ENCODE measurements around the gene MAML3.

MAML3 gene

DNA sequence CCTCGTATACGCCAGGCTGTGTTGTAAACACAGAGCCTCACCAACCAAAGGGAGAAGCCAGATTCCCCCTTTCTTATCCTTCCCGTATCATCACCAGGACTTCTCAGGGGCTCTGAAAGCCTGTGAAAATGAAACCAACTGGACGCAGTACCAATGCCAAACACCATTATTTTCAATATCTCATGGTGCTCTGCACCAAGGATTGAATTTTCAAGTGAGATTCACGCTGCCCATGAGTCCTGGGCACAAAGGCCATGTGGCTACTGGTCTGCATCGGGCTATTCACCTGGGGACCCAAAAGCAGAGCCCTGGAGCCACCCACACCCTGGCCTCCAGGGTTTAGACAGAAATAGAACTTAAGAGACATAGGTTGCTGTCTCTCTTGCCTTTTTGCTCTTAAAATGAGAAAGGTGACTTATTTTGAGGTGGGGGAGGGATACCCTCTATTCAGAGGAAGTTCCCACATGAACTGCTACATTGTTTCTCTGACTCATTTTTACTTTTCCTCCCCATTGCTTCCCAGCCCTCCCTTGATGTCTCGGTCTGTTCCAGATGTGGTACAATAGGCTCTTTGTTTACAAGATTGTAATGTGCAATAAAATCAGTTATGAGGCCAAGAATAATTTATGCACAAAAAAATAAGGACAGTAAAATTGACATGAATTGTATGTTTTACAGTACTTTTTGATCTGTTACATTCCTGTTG is 55.4 kb downstream of the MAML3 start:
- peak in 3 of 14 donors; percentile 12 to 27 (median 17) for DNase-seq

DNA sequence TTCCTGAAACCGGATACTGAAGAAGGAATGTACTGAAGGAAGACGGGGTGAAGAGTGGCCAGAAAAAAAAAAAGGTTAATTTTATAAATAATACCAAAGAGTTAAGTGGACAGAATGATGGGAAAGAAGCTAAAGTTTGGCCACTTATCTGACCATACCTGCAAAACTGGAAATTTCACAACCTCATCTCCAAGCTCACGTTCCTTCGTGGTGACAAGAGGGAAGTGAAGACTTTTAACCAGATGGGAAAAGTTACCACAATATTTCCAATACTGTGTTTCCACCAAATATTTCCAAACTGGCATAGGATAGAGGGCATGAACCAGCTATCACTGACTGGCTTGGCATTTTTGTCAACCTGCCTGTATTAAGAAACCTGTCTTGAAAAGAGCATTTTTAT is 56.4 kb downstream of the MAML3 start:
- no peak for DNase-seq

DNA sequence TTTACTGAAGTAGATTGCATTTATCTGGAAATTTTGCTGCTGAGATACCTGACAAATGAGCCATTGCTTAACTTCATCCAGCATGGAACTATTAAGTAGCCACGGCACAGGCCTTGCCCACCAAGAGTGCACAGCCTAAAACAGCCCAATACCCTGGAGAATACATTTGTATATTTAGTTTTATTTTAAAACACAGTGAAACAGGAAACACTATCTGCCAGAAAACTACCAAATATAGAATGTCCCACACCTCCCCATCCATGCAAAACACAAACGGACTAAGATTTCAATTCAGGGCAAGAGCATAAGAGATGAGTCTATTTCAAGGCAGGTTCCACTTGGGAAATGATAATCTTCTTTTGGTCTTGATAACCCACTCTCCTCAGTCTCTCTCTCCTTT is 57.1 kb downstream of the MAML3 start:
- no peak for DNase-seq

DNA sequence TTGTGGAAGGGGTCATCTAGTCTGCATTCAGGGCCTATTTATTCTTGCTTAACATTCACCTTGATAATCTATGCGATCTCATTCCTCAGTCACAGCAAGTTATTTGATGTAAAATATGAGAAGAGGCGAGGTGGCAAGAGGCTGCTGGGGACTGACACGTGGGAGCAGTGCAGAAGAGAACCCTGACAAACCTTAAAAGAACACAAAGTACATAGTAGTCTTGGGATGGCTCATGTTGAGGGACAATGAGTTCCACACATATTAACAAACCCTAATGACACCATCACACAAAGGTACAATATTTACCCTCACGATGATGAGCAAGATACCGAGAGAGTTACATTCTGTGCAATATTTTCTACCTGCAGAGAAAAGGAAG is 57.5 kb downstream of the MAML3 start:
- no peak for DNase-seq

DNA sequence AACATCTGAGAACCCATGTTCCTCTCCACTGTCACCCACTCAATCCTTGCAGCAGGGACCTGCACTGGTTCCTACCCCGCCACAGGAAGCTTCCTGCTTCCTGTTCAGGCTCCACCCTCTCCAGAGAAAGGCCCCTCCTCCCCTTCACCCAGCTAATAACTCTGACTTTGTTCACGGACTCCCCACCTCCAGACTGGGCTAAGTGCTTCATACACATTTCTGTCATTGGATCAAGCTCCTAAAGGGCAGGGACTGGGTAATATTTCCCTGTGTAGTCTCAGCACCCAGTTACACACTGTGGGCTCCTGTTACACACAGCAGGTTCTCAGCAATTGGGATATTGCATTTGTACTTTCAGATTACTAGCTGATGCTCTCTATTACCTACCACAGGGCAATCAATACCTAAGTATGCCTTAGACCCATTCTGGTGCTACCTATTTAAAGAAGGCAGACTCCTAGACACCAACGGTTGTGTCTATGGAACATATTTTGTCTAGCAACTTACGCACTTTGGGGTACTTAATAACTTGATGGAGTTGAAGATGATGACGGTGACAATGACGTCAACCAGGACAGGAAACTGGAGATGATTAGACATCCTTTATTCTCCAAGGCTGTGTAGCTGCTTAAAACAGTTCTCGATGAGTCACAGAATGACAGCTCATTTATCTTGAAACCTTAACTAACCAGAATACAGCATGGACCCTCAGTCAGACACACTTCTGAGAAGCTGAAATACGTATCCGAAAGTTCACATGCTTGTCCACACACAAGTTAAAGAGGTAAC is 58.1 kb downstream of the MAML3 start:
- peak in 4 of 14 donors; percentile 15 to 30 (median 24) for DNase-seq

DNA sequence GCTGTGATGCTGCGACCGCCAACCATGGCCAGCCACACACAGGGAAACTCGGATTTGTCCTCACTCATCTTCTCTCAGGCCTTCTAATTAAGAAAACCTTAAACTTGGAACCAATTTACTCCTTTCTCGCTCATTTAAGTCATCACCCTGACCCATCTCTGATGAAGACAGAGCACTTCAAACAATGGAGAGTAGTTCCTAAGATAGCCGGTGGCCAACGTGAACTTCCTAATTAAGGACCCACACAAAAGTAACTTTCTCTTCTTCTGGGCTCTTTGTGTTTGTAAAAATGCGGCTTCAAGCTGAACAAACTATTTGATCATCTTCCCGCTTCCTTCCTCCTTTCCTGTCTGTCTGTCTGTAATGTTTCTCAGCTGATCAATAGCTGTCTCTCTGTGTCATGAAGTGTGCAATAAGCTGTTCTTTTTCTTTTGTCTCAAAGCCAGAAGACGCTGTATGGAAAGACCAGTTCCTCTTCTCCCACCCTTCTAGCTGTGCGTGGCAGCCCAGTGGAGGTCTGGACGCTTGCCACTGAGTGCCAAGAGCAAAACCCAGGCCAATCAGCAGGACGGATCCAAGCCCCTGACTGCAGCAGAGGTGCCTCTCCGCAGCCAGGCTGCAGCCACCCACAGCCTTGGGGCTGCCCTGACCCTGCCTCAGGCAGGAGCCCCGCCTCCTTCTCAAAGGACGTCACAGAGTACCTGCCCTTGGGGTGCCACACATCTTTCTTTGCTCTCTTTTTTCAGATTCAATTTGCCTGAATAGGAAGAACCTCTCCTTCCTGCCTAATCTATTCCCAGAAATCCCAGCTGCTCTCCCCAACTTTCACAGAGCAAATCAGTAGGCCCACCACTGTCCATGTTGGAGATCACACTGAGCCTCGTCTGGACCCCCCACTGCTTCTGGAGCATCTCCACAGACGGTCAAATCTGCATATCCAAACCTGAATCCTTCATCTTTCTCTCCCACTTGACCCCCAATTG is 59.3 kb downstream of the MAML3 start:
- peak; percentile 1 to 81 (median 47) for DNase-seq

DNA sequence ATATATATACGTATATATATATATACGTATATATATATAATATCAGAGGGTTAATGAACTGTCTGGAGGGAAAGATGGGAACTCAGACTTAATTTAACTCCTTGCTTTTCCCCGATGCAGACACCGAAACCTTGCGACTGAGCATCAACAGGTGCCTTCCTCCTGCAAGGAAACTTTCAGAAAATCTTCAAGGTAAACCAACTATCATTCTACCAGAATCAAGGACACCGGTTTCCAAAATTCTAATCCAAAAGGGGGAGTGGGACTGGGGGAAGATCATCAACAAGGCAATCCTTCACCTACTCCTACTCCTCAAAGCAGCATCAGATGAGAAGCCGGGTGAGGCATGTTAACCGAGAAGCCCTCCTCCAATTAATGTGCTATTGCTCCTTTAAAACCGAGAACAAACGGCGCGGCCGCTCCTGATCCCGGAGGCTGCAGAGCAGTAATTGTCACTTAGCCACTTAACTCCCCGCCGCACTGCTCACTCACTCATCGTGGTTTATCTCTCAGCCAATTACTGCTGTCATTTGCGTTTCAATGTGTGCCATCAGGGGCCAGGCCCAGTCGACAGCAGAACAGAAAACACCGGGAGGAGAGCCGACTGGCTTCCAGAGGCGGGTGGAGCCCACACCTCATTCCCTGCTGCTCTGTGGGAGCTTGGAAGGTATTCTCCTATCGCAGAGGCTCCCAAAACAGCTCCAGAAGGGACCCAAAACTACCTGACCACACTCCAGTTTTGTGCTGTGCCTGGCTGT is 61.7 kb downstream of the MAML3 start:
- peak in 11 of 14 donors; percentile 19 to 75 (median 46) for DNase-seq

DNA sequence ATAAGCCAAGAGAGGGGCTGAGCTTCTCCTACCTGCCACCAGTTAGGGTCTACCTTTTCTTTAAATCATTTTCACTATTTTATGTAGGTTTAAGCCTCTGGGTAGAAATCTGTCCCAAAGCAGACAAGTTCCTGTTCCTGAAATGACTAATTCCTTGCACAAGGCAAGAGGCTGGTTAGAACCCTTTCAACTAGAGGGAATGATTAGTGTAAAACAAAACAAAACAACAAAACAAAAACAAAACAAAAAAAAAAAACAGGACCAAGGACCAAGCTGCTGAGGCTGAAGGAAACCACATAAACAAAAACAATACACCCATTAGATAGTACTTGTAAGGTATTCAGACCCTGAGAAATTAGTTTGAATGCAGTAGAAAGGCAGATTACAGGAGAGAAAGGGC is 62.7 kb downstream of the MAML3 start:
- no peak for DNase-seq

DNA sequence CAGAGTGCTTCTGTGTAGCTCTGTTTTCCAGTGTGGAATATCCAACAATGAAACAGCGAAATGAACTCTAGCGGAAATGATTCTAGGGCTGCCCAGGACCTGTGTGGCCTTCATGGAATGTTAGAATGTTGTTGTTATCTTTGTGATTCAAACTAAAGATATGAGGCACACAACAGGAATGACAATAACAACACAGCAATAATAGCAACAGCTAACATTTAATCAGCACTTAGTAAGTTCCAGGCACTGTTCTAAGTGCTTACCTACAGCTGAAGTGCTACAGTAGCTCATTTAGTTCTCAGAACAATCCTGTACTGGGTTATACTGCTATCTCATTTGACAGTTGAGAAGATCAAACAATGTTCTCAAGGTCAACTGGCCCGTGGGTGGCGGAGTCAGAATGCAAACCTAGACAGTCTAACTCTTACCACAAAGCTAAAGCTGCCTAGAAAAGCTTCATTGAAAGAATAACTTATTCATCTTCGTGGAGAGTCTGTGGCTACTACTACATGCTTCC is 63.7 kb downstream of the MAML3 start:
- DNase-seq, result no peak

DNA sequence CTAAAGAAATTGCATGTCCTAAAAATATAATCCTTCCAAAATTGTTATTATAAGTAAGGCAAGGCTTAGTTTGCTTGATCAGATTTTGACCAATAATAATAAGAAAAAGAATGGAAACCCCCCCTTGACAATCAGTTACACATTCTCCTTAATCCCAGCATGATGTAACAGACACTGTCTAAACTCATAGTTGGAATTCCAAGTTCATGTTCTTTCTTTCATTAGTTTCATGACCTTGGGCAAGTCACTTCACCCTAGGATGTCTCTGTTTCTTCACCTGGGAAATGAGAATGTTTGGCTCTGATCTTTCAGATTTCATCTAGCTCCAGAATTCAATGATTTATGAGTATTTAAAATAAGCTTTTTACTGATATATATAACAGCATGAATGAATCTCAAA is 64.8 kb downstream of the MAML3 start:
- DNase-seq, result no peak

DNA sequence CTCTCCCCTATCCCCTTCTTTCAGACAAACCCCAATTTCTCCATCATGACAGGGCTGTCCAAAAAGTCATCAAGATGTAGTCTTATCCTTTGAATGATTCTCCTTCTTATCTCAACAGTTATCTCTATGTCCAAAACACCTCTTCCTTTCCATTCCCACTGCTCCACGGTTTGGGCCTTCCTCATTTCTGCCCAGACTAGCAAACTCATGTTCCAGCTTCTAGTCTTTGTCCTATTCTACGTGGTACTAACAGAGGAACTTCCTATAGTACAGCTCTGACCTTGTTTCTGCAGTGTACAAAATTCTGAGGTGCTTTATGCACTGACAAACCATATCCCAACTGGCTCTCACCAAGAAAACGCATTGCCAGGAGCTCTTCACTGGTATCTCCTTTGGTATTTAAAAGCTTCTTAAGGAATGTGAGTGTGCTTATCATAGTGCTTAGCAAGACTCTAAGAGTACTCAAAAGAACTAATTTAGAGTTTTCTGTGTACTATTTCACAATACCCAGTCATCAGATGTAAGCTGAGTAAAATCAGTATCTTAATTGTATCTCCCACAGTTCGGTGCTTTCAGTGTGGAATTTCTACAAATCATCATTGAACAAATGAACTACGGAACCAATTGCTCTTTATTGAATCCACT is 65.5 kb downstream of the MAML3 start:
- no peak for DNase-seq

DNA sequence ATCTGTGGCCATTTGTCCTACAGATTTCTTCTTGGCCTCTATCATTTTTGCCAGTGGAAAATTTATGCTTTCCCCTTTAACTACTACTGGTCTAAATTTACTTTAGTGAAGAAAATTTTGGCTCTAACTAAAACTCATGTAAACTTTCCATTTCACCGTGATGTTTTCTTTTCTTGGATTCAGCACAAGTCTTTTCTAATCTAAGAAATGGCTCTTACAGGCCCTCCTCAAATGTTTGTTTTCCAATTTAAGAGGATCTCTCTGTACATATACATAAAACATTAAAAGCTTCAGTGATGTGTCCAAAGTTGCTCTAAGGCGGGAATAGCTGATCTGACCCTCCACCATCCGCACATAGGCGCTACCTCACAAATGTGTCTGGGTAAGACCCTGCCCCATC is 68.1 kb downstream of the MAML3 start:
- no peak for DNase-seq

DNA sequence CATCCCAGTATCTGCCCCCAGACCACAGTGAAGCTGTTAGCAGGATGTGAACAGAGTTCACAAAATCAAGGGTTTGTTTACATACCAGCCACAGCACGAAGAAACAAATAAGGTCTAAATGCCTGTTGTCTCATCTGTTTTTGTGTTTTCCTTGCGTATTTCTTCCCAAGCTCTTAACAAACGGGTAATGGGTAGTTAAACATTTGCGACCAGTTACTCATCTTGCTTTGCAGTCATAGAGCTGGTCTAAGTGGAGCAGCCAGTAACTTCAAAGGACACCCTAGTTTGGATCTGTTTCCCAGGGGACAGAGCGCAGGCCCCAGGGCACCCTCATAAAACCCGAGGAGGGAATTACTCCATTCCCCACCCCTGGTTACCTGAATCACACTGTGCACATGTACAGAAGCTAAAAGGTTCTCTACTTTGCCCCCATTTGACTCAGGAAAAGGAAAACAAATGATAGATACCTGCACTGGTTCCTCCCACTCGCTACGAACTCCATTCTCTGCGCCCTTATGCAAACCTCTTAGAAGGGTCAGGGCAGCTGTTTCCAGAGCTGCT is 68.8 kb downstream of the MAML3 start:
- no peak for DNase-seq

DNA sequence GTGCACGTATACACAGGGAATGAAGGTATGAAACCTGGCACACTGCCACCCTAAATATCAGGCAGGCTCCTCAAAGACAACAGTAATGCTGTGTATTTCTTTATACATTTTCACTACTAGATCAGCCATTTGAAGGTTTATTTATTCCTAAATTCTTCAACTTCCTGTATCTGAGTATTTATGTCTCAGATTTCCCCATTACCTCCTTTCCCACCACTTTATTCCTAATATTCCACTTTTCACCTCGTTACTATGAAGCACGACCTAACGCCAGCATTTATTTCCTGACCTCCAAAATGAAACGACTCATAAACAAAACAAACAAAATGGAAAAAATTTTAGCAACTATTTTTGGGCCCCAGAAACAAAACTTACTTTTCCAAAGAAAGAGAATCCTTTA is 69.6 kb downstream of the MAML3 start:
- DNase-seq, result no peak

DNA sequence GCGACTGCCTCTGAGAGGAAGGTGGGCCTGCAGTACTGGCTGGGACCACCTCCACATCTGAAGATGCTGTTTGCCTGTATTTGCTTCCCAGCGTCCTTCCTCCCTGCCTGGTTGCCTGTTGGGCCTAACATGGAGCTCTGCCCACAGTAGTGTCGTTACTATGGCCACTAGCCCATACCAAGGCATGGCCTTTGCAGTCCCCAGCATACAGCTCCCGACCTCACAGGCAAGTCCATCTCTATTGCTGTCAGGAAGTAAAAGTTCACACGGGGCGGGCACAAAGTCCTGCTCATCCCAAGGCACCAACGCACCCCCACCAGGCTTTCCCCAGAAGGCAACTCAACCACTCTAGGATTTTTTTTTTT is 71.6 kb downstream of the MAML3 start:
- DNase-seq, result no peak

DNA sequence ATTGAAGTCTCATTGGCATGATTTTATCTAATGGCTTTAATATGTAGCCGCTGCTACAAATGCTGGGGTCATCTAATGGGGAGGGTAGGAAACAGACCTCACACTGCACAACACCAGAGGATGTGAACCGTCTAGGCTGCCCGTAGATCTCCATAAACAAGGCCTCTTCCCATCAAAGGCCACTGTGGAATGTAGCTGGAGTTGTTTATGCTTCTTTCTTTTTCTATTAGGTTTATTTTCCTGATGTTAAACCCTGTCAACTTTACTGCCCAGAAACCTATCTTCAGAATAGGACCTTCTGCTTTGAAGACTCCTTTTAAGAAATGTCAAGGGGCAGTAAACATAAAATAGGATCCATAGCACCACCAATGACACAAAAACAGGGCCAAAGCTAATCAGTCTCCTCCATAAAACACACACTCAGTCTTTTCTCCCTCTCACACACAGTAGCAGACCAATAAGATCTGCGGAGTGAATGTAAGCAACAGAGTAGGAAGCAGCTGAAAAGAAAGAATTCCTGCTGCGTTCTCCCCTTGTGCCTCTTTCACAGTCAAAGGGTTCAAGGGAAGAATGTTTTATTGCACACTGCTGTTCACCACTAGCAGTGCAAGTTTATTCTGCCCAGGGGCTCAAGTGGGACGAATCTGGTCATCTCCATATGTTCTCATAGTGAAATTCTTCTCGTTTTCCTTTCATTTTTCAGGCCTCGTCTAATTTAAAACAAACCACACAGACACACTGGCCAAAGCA is 72.2 kb downstream of the MAML3 start:
- no peak for DNase-seq

DNA sequence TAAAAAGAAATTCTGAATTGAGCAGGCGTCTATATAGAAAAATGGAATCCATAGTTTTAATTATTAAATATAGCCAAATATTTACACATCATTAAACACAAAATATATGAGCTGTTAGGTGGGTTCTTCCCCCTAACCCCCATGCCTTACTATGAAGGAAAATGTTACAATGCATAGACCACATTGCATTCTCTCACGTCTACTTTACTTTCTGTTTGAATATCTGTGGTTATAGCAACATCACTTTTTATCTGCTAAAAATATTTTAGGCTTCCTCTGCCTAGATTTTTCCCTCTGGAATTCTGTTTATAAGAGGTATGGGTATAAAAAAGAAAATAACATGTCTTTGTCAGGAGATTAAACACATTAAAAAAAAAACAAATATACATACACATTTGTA is 73.1 kb downstream of the MAML3 start:
- no peak for DNase-seq

DNA sequence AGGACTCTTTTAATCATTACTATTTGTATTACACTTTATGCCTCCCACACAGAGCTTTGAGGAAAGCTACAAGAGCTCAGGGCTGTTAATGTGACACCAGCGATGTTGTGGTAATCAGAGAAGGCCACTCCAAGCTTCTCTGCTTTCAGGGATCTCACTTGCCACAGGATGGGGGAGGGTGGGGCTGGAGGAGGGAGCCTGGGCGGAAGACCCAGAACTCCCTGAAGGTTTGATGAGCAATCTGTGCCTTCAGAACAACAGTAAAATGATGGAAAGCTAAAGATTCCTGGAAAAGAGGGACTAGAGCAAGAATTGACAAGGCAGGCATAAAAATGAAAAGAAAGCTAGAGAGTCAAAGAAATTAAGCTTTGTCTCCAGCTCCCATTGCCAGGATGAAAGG is 75.6 kb downstream of the MAML3 start:
- DNase-seq, result no peak

DNA sequence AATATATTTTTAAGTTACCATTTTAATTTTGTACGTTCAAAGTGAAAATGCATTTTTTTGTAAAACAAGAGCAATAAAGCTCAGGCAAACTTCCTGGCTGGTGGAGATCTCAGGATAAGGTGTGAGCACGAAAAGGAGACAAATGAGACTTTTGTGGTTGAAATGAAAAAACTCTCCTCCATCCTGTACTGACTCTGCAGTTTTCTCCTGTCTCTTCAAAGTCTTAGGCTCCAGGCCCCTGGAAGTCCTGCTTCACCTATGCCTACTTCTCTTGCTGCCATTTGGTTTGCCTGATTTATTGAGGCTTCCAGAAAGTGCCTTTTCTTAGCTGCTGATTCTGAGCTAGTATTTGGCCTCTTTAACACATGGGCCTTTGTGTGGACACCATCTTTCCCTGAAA is 77.7 kb downstream of the MAML3 start:
- no peak for DNase-seq

DNA sequence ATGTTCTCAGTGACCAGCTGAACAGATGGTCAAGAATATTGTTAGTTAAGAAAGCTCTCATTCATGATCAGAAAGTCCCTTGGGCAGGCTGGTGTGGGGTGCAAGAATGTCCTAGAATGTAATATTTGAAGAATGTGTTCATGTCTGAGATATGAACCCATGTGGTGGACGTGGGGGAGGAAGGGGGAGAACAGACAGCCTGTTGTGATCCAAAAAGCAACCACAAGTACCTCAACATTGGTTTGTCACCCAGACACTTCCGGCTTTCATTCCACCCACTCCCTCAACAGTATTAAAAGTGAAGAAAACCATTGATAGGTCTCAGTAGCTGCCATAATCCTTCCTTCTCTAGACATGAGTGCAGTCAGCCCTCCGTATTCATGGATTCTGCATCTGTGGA is 82.2 kb downstream of the MAML3 start:
- no peak for DNase-seq

Measured in C1 segment of cervical spinal cord (tissue), 14 donors.